Measurements from ENCODE around the gene HABP2.

Gene HABP2

DNA sequence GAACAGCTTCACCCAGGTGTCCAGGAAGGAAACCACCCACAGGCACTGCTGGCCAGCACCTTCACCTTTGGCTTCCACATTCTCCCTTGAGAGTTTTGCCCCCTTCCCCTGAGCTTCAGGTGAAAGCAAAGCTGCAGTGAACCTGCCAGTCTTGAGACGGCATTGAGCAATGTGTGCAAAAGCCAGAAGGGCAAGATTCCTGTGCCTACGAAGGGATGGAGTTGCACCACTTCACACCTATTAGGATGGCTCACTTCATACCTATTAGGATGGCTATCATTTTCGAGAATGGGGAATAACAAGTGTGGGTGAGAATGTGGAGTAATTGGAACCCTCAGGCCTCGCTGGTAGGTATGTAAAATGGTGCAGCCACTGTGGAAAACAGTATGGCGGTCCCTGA, 7.2 kb downstream of the HABP2 start:
- DNase-seq, result no peak

GRCh38 chr10:113561214-113561613, 8.4 kb downstream of the HABP2 start:
- no peak for DNase-seq

DNA sequence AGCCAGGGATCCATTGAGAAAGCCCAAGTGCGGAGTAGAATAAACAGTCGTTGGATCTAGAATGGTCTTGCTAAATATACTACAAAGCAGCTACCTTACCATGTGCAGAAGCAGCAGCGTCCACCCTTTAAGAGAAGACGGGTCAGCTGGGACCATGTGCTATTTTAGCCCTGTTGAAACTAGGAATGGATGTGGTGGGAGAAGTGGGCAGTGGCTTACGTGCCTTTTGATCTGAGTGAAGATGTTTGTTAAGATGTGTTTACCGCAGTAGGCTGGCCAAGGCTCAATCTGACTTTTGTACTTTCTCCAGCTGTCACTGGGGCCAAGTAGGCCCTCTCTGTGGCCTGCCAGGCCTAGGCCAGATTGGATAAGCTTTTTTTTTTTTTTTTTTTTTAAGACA, 9.2 kb downstream of the HABP2 start:
- no peak for DNase-seq

DNA sequence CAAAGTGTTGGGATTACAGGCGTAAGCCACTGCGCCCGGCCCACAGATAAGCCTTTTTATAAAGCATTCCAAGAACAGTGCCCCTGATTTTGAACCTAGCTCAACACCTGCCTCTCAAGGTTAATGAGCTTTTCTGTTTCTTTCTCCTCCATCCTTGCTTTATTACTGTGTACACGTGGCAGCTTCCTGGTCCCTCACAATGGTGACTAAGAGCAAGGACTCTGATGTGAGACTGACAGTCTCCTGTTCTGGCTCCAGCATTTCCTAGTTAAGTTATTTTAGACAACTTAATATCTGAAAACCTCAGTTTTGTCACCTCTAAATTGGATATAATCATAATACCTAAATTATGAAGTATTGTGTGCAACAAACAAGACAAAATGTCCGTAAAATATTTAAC, 9.9 kb downstream of the HABP2 start:
- DNase-seq, result no peak

DNA sequence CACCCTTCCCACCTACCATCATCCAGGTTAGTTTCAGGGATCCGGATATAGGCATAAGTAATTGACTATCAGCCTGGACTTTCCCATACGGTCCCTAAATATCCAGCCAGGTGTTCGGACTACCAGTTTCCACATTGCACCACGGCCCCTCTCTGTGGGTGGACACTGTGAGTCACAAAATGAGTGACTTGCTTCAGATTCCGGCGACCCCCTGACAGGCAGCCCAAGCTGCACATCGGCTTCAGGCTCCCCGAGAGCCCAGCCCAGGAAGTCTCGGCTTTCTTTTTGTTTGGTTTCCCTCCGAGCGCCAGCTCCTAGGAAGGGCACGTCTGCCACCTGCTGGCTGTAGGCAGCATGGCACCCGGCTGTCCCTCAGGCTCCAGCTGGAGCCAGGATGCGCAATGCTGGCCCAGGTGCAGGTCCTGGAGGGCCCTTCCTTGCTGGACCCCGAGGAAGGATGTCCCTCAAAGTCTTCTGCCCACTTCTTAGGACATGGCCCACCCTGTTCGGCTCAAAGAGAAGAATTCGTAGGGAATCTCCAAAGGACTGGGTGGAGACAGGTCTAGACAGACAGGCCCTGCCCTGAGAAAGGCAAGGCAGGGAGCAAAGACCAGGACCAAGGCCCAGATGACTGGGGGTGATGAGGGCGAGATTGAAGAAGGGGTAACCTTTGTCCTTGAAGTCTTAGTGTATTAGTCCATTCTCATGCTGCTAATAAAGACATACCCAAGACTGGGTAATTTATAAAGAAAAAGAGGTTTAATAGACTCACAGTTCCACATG, 10.6 kb downstream of the HABP2 start:
- DNase-seq, result peak; percentile 38

GRCh38 chr10:113565364-113565763, 12.5 kb downstream of the HABP2 start:
- no peak for DNase-seq

- no peak for DNase-seq
These were observed 14.0 kb downstream of the HABP2 start for GRCh38 chr10:113566888-113567287.

- no peak for DNase-seq
These were observed 16.7 kb downstream of the HABP2 start for GRCh38 chr10:113569576-113569975.

DNA sequence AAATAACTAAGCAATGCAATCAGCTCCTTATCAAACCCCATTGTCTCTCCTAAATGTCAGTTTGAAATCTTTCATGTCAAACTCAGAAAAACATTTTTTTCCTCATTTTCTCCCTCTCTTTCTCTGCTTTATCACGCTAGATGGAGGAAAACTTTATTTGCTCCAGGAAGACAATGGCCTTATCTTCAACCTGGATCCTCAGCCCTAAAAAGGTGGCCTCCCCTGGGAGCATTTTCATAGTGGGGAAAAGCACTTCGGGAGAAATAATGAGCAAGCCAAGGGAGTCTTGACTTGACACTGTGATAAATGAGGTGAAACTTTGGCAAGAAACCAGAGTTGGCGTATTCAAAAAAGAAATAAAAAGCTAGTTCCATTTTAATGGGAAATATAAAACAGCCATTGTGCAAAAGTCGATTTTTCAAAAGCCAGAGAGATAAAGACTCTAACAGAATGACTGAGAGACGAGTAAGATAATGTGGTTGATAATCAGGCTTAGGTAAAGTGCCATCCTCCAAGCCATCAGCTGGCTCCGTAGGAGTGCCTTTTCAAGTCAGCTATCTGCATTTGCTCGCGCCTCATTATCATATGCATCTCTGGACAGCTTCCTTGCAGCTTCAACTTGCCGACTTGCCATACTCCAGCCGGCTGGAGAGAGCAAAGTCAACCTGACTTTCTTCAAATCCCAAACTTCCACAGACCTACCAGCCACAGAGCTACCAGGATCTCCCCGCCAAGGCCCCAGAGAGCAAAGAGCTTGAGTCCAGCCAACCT, 19.9 kb downstream of the HABP2 start:
- DNase-seq, result no peak

DNA sequence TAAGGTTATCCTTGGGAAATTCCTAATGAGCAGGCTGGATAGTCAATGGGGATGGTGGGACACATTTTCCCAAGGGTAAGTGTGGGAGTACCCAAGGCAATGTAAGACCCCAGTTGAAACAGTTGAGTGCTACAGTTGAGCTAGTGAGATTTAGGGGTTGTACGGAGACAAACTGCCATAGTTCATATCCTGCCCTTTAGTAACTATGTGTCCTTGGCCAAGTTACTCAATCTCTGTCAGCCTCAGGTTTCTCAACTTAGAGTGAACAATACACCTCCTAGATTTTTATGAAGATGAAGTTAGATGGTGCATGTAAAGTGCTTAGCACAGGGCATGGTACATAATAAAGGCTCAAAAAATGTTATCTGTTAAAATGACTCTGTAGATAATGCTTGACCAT, 20.5 kb downstream of the HABP2 start:
- DNase-seq, result no peak

DNA sequence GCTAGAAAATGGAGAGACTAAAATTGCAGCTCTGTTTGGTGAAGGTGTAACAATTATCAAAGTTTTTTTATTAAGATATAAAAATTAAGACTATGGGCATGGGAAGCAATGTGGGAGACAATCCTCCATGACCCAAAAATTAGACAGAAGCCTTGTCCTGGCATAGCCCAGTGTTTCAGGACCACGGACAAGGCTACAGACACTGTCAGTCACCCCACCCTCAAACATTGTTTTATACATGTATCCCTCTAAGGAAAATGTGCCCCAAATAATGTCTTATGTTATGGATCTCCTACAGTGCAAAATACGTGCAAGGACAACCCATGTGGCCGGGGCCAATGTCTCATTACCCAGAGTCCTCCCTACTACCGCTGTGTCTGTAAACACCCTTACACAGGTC, 24.0 kb downstream of the HABP2 start:
- DNase-seq, result no peak

DNA sequence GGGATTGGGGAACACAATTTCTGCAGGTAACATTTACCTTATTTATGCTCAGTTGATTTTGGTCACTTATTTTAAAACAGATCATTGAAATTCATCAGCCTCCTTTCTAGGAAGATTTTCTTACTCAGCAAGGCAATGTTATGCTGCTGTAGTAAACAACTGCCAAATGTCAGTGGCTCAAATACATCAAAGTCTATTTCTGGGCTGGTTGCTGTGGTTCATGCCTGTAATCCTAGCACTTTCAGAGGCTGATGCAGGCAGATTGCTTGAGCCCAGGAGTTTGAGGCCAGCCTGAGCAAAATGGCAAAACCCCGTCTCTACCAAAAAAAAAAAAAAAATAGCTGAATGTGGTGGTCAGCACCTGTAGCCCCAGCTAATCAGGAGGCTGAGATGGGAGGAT, 25.9 kb downstream of the HABP2 start:
- DNase-seq, result no peak

DNA sequence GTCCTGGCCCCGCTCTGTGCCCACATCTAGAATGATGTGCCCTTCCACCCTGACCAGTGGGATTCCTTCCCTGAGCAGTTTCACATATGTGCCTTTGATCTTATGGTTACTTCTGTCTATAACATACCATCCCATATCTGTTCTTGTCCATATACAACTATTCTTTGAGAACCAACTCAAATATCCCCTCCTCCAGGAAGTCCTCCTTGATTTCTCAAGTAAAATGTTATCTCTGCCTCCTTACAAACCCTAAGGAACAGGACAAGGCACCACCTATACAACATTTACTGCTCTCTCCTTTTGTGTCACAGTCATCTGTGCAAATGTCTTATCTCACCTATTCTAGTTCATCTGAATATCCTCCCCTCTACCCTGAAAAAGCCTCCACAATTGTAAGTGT, 28.2 kb downstream of the HABP2 start:
- DNase-seq, result no peak

- DNase-seq, result no peak
These were observed 30.7 kb downstream of the HABP2 start for GRCh38 chr10:113583571-113583970.

- no peak for DNase-seq
These were observed 33.1 kb downstream of the HABP2 start for GRCh38 chr10:113585949-113586348.

DNA sequence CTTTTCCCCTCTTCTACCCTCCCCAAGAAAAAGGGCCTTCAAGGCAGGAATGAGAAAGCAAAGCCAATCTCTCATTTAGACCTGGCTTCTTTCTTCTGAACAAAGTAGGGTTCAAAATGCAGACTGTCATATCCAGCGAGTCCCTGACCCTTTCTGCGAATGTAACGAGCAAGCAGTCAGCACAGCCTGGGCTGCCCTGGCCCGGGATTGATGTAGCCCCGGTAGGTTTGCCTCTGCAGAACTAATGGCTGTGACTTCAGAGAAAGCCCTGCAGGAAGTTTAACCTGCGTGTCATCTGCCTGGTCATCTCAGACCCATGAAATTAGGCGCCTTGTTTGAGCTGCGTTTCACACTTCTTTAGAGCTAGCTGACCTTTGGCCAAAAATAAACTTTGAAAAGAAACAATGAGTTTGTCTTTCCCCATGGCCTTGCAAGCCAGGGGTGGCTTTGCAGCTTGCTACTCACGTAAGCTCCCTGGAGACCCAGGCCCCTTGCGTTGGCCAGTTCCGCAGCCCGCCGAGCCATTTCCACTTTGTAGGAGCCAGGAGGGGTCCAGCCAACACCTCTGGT, 36.4 kb downstream of the HABP2 start:
- DNase-seq, result no peak

- DNase-seq, result no peak
These were observed 37.7 kb downstream of the HABP2 start for GRCh38 chr10:113590581-113590980.

- no peak for DNase-seq
These were observed 39.5 kb downstream of the HABP2 start for GRCh38 chr10:113592380-113592779.

DNA sequence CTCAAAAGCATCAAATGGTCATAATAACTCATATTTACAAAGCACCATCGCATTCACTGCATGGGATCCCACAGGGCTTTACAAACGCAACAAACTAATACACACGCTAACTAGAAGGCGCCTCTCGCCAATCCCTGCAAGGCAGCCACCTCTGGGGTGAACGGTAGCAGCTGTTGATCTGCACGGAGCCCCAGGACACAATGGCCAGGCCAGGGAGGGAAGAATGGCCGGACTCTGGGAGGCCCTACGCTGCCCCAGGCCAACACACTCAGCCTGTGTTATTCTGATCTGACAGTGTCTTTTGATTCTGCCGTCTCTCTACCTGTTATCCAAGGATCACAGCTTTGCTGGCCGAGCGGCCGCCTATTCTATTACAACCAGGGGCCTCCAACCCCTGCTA, 41.8 kb downstream of the HABP2 start:
- no peak for DNase-seq

DNA sequence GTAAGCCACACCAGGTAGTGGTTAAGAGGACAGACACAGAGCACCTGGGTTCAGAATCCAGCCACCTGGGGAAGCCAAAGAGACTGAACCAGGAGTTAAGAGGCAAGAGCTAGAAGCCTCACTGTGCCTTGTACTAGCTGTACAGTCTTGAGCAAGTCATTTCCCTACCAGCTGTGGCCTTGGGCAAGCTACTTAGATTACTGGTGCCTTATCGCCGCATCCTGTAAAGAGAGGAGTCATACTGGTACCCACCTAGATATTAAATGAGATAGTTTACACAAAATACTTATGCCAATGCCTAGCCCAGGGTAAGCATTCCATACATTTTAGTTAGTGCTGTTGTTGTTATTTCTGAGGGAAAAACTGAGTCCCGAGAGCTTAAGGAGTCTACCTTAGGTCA, 47.7 kb downstream of the HABP2 start:
- no peak for DNase-seq

GRCh38 chr10:113603057-113603777, 50.4 kb downstream of the HABP2 start:
- DNase-seq, result no peak

- no peak for DNase-seq
These were observed 51.7 kb downstream of the HABP2 start for GRCh38 chr10:113604572-113604971.

DNA sequence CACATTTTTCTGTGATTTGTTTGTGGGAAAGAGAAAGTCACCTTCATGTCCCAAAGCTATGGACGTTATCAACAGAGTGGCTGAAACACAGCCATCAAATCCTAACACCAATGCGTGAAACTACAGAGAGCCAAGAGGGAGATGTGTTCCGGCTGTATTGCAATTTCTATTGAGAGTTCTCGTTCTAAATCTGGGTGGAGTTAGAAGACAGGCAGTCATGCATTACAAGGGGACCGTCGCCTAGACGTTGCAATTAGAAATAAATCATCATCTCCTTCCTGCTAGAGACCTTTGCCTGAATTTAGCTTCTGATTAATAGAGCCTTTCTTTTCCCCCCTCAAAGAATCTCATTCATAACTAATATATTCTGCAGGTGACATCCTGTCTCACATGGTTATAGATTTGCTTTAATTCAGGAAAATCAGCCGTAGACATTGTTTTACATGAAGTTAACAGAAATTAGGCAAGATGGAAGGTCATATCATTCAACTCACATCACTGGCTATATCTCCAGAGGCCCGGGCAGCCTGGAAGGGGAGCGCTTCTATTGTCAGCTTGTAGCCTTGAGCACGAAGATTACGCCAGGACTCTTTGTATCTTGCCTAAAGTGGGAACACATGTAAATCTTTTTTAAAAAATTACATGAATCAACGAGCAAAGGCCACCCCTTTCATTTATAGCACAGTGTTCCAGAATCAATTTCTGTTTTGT, 52.6 kb downstream of the HABP2 start:
- DNase-seq, result no peak
